ENCODE data around the gene ROBO4. TPM values are rescaled to one million over a fixed set of nuclear protein-coding genes. Genes with fewer than 3 reads are reported as not detected.
A peak's percentile ranks its signal among the peaks of the same experiment; 100 is the strongest.

ROBO4 gene
- total and polyA plus RNA-seq, 2 of the 13 experiments (the other 11 are each of a cell fraction or from before 2014, with no cell fraction given), result 0.07 to 1.1 TPM

DNA sequence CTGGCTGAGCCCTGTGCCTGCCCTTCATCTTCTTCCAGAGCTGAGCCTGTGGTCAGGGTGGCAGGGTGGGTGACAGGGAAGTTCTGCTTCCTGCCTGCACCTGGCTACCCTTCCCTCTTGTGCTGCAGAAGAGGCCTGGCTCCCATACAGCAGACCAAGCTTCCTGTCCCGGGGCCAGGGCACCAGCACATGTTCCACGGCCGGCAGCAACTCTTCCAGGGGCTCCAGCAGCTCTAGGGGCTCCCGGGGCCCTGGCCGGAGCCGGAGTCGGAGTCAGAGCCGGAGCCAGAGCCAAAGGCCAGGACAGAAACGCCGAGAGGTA, 17.4 kb downstream of the ROBO4 start:
- no peak for DNase-seq (ENCODE audit: low spot score)
- ATAC-seq, result no peak
- Histone ChIP-seq H3K4me2 (ENCODE audit: low read depth, low read length) (peak overlapping the region; percentile 5; the same call in 1 of the 2 replicates), H3K4me3 (replicated peaks in 1 of 3; ENCODE audit: insufficient read depth in 1 of 3, low read depth in 2 of 3, low read length in 3 of 3) (no peak overlapping the region), H3K27ac (ENCODE audit: extremely low read length, insufficient read depth, low read length) (no peak overlapping the region), H3K36me3 (replicated peaks in 1 of 2; ENCODE audit: control insufficient read depth in 1 of 2, insufficient read depth in 2 of 2, low read length in 2 of 2) (no peaks in the 10 kb centered on the region), H3K9ac (ENCODE audit: insufficient read depth, low read depth, low read length) (no peak overlapping the region), H3K9me3 (ENCODE audit: low read length) (no peaks in the 10 kb centered on the region), H3K4me1 (ENCODE audit: insufficient read depth, low read length) (peaks cover 83% of the 10 kb centered on the region), H3K27me3 (ENCODE audit: control insufficient read depth in 1 of 2, insufficient read depth in 2 of 2, low read length in 2 of 2) (peaks cover 0 to 34% of the 10 kb centered on the region in 2 experiments; a peak in 4 of 5 replicates), H2AFZ (ENCODE audit: low read length) (no peak overlapping the region), H3K79me2 (ENCODE audit: insufficient read depth, low read length) (no peaks in the 10 kb centered on the region), H4K20me1 (ENCODE audit: insufficient read depth, low read length) (no peaks in the 10 kb centered on the region)
- ChIA-PET CTCF (ENCODE audit: low intra/inter-chr PET ratio, low total read pairs) (no interaction called here), POLR2A (no interaction called here)
- FAIRE-seq, result no peak
- in situ Hi-C loops (cut with HindIII; ENCODE audit: extremely low pct_ligation_motif_present, low pct_unique_long_range_greater_than_20kb) (no loop called here), intact Hi-C loops (cut with micrococcal nuclease; ENCODE audit: unreplicated experiment) (no loop called here)
- no TSS peak for BruUV-seq (replicated peaks)
- TF ChIP-seq ZNF577 (CRISPR knock-in tag; IDR thresholded peaks at IDR 0.05; ENCODE audit: borderline replicate concordance, low read depth), result no peak
- peak; percentile 35; the same call in 1 of the 2 replicates for TF ChIP-seq GABPB1 (CRISPR knock-in tag; IDR thresholded peaks at IDR 0.05)
- 0 out of 2 replicates have a peak, but pooled peaks have one; percentile 31 for TF ChIP-seq ZNF501 (CRISPR knock-in tag; IDR thresholded peaks at IDR 0.05)
- no peak for TF ChIP-seq RFX3 (CRISPR knock-in tag; IDR thresholded peaks at IDR 0.05)
- TF ChIP-seq, protein P1, sequence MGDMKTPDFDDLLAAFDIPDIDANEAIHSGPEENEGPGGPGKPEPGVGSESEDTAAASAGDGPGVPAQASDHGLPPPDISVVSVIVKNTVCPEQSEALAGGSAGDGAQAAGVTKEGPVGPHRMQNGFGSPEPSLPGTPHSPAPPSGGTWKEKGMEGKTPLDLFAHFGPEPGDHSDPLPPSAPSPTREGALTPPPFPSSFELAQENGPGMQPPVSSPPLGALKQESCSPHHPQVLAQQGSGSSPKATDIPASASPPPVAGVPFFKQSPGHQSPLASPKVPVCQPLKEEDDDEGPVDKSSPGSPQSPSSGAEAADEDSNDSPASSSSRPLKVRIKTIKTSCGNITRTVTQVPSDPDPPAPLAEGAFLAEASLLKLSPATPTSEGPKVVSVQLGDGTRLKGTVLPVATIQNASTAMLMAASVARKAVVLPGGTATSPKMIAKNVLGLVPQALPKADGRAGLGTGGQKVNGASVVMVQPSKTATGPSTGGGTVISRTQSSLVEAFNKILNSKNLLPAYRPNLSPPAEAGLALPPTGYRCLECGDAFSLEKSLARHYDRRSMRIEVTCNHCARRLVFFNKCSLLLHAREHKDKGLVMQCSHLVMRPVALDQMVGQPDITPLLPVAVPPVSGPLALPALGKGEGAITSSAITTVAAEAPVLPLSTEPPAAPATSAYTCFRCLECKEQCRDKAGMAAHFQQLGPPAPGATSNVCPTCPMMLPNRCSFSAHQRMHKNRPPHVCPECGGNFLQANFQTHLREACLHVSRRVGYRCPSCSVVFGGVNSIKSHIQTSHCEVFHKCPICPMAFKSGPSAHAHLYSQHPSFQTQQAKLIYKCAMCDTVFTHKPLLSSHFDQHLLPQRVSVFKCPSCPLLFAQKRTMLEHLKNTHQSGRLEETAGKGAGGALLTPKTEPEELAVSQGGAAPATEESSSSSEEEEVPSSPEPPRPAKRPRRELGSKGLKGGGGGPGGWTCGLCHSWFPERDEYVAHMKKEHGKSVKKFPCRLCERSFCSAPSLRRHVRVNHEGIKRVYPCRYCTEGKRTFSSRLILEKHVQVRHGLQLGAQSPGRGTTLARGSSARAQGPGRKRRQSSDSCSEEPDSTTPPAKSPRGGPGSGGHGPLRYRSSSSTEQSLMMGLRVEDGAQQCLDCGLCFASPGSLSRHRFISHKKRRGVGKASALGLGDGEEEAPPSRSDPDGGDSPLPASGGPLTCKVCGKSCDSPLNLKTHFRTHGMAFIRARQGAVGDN (CRISPR knock-in tag; IDR thresholded peaks at IDR 0.05), result peak; percentile 69
- WGBS (ENCODE audit: low lambda C conversion rate), result 31% methylated on average over 9 of the region's 10 CpGs

Measured in HepG2 (cell line).